ENCODE results near the gene CSPG4.

The CSPG4 gene

GRCh38 chr15:75697523-75697922 lies 15.1 kb downstream of the CSPG4 start:
- CTCF ChIA-PET: no interaction called here
- no peak for DNase-seq (ENCODE audit: extremely low spot score)
- TF ChIP-seq TARDBP (IDR thresholded peaks at IDR 0.05): no peak
- no peak for TF ChIP-seq ZNF384 (IDR thresholded peaks at IDR 0.05)
- POLR2A ChIA-PET: no interaction called here

- TF ChIP-seq LEF1 (IDR thresholded peaks at IDR 0.05; ENCODE audit: borderline replicate concordance) (no peak), FOXM1 (IDR thresholded peaks at IDR 0.05; ENCODE audit: borderline replicate concordance) (no peak), L3MBTL2 (conservative IDR thresholded peaks at IDR 0.05) (no peak), ELF4 (IDR thresholded peaks at IDR 0.05) (no peak), TARDBP (IDR thresholded peaks at IDR 0.05) (no peak), ARNT (IDR thresholded peaks at IDR 0.05) (no peak), CTBP1 (IDR thresholded peaks at IDR 0.05; ENCODE audit: borderline replicate concordance) (no peak), ZNF384 (IDR thresholded peaks at IDR 0.05) (no peak), FOXK2 (IDR thresholded peaks at IDR 0.05) (no peak), SUZ12 (IDR thresholded peaks at IDR 0.05) (no peak), HDGF (IDR thresholded peaks at IDR 0.05; ENCODE audit: borderline replicate concordance) (no peak), SP1 (IDR thresholded peaks at IDR 0.05) (no peak), PKNOX1 (IDR thresholded peaks at IDR 0.05) (no peak)
- DNase-seq (ENCODE audit: extremely low spot score): no peak
- POLR2A ChIA-PET: no interaction called here
- CTCF ChIA-PET: no interaction called here
These were observed 15.8 kb downstream of the CSPG4 start for GRCh38 chr15:75696854-75697259.

- no peak for DNase-seq (ENCODE audit: extremely low spot score)
- ChIA-PET POLR2A (no interaction called here), CTCF (no interaction called here)
- TF ChIP-seq HDGF (IDR thresholded peaks at IDR 0.05; ENCODE audit: borderline replicate concordance) (no peak), BHLHE40 (IDR thresholded peaks at IDR 0.05; ENCODE audit: borderline replicate concordance) (no peak), SP1 (IDR thresholded peaks at IDR 0.05) (no peak), FOXM1 (IDR thresholded peaks at IDR 0.05; ENCODE audit: borderline replicate concordance) (no peak), ZNF384 (IDR thresholded peaks at IDR 0.05) (no peak), L3MBTL2 (conservative IDR thresholded peaks at IDR 0.05) (no peak), NFRKB (IDR thresholded peaks at IDR 0.05) (no peak), SUZ12 (IDR thresholded peaks at IDR 0.05) (no peak), CTBP1 (IDR thresholded peaks at IDR 0.05; ENCODE audit: borderline replicate concordance) (no peak), LEF1 (IDR thresholded peaks at IDR 0.05; ENCODE audit: borderline replicate concordance) (no peak), TARDBP (IDR thresholded peaks at IDR 0.05) (no peak), PKNOX1 (IDR thresholded peaks at IDR 0.05) (no peak), ARNT (IDR thresholded peaks at IDR 0.05) (no peak)
These were observed 16.3 kb downstream of the CSPG4 start for GRCh38 chr15:75696311-75696720.

DNA sequence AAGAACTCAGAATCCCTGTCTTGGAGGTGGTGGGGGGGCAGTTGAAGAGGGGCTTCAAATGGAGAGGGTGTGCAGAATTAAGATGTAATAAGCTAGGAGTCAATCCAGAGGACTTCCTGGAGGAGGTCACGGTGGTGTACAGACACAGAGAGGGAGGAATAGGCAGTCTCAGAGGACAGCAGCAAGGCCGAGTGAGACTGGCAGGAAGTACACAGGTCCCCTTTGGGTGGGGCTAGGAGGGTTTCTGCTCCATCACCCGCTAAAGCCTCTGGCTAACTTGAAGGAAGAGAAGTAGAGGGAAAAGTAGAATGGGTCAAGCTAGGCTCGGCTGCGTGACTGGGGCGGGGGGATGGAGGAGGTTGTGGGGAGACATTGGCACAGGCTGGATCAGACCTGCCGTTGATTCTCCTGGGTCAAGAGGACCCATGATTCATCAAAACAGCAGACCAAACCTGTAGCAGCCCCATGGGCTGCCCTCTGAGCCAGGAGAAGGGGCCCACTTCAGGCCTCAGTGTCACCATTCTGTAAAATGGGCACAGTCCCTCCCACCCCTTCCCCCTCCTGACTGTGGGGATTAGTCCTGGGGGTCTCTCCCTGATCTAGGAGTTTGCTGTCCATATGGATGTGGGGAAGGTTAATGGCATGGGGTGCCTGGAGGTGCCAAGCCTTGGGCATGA lies 16.9 kb downstream of the CSPG4 start:
- no peak for DNase-seq (ENCODE audit: extremely low spot score)
- ChIA-PET CTCF (no interaction called here), POLR2A (no interaction called here)
- no peak for TF ChIP-seq PKNOX1 (IDR thresholded peaks at IDR 0.05)
- no peak for TF ChIP-seq BHLHE40 (IDR thresholded peaks at IDR 0.05; ENCODE audit: borderline replicate concordance)
- no peak for TF ChIP-seq SUZ12 (IDR thresholded peaks at IDR 0.05)
- TF ChIP-seq FOXK2 (IDR thresholded peaks at IDR 0.05): no peak
- no peak for TF ChIP-seq NFRKB (IDR thresholded peaks at IDR 0.05)
- TF ChIP-seq CTBP1 (IDR thresholded peaks at IDR 0.05; ENCODE audit: borderline replicate concordance): no peak
- TF ChIP-seq FOXA1 (IDR thresholded peaks at IDR 0.05): no peak
- TF ChIP-seq LEF1 (IDR thresholded peaks at IDR 0.05; ENCODE audit: borderline replicate concordance): no peak
- TF ChIP-seq FOXM1 (IDR thresholded peaks at IDR 0.05; ENCODE audit: borderline replicate concordance): no peak
- TF ChIP-seq L3MBTL2 (conservative IDR thresholded peaks at IDR 0.05): no peak
- no peak for TF ChIP-seq TARDBP (IDR thresholded peaks at IDR 0.05)
- no peak for TF ChIP-seq ELF4 (IDR thresholded peaks at IDR 0.05)
- no peak for TF ChIP-seq ARNT (IDR thresholded peaks at IDR 0.05)
- TF ChIP-seq SP1 (IDR thresholded peaks at IDR 0.05): no peak
- no peak for TF ChIP-seq ZNF384 (IDR thresholded peaks at IDR 0.05)
- TF ChIP-seq HDGF (IDR thresholded peaks at IDR 0.05; ENCODE audit: borderline replicate concordance): no peak

DNA sequence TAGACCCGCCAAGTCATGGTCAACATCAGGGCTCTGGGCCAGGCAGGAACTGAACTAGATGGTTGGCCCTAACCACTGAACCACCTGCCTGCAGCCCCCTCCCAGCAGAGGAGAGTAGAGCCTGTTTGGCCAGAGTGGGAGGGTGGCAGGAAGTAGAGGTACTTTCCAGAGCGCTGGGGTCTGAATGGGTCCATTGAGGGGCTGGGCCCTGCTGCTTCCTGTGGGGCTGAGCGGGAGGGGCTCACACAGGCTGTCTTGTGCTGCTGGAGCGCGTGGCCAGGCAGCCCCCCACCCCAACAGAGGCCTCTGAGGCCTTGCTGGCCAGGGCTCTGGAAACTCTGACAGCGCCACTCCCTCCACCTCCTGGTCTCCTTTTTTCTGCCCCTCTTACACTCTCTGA lies 17.4 kb downstream of the CSPG4 start:
- TF ChIP-seq BHLHE40 (IDR thresholded peaks at IDR 0.05; ENCODE audit: borderline replicate concordance) (no peak), NFRKB (IDR thresholded peaks at IDR 0.05) (no peak), LEF1 (IDR thresholded peaks at IDR 0.05; ENCODE audit: borderline replicate concordance) (no peak), CTBP1 (IDR thresholded peaks at IDR 0.05; ENCODE audit: borderline replicate concordance) (no peak), SP1 (IDR thresholded peaks at IDR 0.05) (no peak), TARDBP (IDR thresholded peaks at IDR 0.05) (no peak), ARNT (IDR thresholded peaks at IDR 0.05) (no peak), PKNOX1 (IDR thresholded peaks at IDR 0.05) (no peak), ZNF384 (IDR thresholded peaks at IDR 0.05) (no peak), L3MBTL2 (conservative IDR thresholded peaks at IDR 0.05) (no peak), SUZ12 (IDR thresholded peaks at IDR 0.05) (no peak), HDGF (IDR thresholded peaks at IDR 0.05; ENCODE audit: borderline replicate concordance) (no peak), ELF4 (IDR thresholded peaks at IDR 0.05) (no peak), FOXA1 (IDR thresholded peaks at IDR 0.05) (no peak)
- POLR2A ChIA-PET: interaction anchor here (0.6 to 2.1 kb wide), 5 partner anchors 18 to 355 kb away, joined by 3 to 8 read pairs (median 4); partner anchors contain the start of genes CSPG4, IMP3 and MAN2C1
- CTCF ChIA-PET: interaction anchor here (1.2 kb wide), 3 partner anchors 9 to 107 kb away, joined by 3 to 5 read pairs (median 5); no protein-coding TSS in a partner anchor
- DNase-seq (ENCODE audit: extremely low spot score): no peak

Measured in HEK293T (cell line).